ENCODE measurements around the gene CD38. TPM values are rescaled to one million over a fixed set of nuclear protein-coding genes. Genes with fewer than 3 reads are reported as not detected.
"Not testable (repeated sequence)": the region's sequence is repeated elsewhere in the genome, so short reads cannot be mapped to it uniquely, and the experiment has no call there.

Gene CD38
- total RNA-seq, 2 experiments from 2014 or later = 40.3 to 42.1 TPM

- DNase-seq = no peak
- Mint-ChIP-seq H3K27ac (peak overlapping the region; percentile 92), H3K36me3 (peaks cover 6% of the 10 kb centered on the region), H3K9me3 (peaks cover 9% of the 10 kb centered on the region), H3K4me3 (no peak overlapping the region), H3K27me3 (no peaks in the 10 kb centered on the region), H3K4me1 (peaks cover 38% of the 10 kb centered on the region)
Measured at GRCh38 chr4:15753786-15754185, 24.3 kb upstream of the CD38 start.

- Mint-ChIP-seq H3K4me3 (no peak overlapping the region), H3K9me3 (peaks cover 9% of the 10 kb centered on the region), H3K36me3 (peaks cover 6% of the 10 kb centered on the region), H3K27me3 (no peaks in the 10 kb centered on the region), H3K27ac (peak overlapping the region; percentile 92), H3K4me1 (peaks cover 38% of the 10 kb centered on the region)
- peak; percentile 40 for DNase-seq
Measured at GRCh38 chr4:15754323-15754722, 23.8 kb upstream of the CD38 start.

- Mint-ChIP-seq H3K27ac (peak overlapping the region; percentile 92), H3K9me3 (peaks cover 9% of the 10 kb centered on the region), H3K36me3 (peaks cover 6% of the 10 kb centered on the region), H3K27me3 (no peaks in the 10 kb centered on the region), H3K4me1 (peaks cover 38% of the 10 kb centered on the region), H3K4me3 (peak overlapping the region; percentile 69)
- peak; percentile 72 for DNase-seq
Measured at GRCh38 chr4:15755321-15756155, 22.6 kb upstream of the CD38 start.

GRCh38 chr4:15756361-15756861 lies 21.7 kb upstream of the CD38 start:
- H3K36me3 Mint-ChIP-seq = peaks cover 6% of the 10 kb centered on the region
- peaks cover 9% of the 10 kb centered on the region for H3K9me3 Mint-ChIP-seq
- no peaks in the 10 kb centered on the region for H3K27me3 Mint-ChIP-seq
- H3K27ac Mint-ChIP-seq = peak overlapping the region; percentile 92
- peak overlapping the region; percentile 69 for H3K4me3 Mint-ChIP-seq
- peaks cover 38% of the 10 kb centered on the region for H3K4me1 Mint-ChIP-seq
- peak; percentile 80 for DNase-seq

GRCh38 chr4:15757054-15757453 lies 21.1 kb upstream of the CD38 start:
- H3K27ac Mint-ChIP-seq = peak overlapping the region; percentile 92
- no peak for DNase-seq
- H3K36me3 Mint-ChIP-seq = peaks cover 6% of the 10 kb centered on the region
- H3K4me1 Mint-ChIP-seq = peaks cover 38% of the 10 kb centered on the region
- peak overlapping the region; percentile 69 for H3K4me3 Mint-ChIP-seq
- peaks cover 9% of the 10 kb centered on the region for H3K9me3 Mint-ChIP-seq
- no peaks in the 10 kb centered on the region for H3K27me3 Mint-ChIP-seq

GRCh38 chr4:15758294-15758693 lies 19.8 kb upstream of the CD38 start:
- DNase-seq = no peak
- H3K9me3 Mint-ChIP-seq = peaks cover 9% of the 10 kb centered on the region
- H3K4me3 Mint-ChIP-seq = no peak overlapping the region
- H3K27ac Mint-ChIP-seq = no peak overlapping the region
- H3K4me1 Mint-ChIP-seq = peaks cover 41% of the 10 kb centered on the region
- H3K36me3 Mint-ChIP-seq = peaks cover 6% of the 10 kb centered on the region
- H3K27me3 Mint-ChIP-seq = no peaks in the 10 kb centered on the region

GRCh38 chr4:15762460-15762859 lies 15.7 kb upstream of the CD38 start:
- H3K4me1 Mint-ChIP-seq = peaks cover 25% of the 10 kb centered on the region

GRCh38 chr4:15765391-15765790 lies 12.7 kb upstream of the CD38 start:
- Mint-ChIP-seq H3K4me1 (peaks cover 42% of the 10 kb centered on the region), H3K4me3 (no peak overlapping the region), H3K9me3 (peaks cover 4% of the 10 kb centered on the region)

More at GRCh38 chr4:15762460-15762859, 15.7 kb upstream of the CD38 start:
- not testable (repeated sequence) for H3K27me3 Mint-ChIP-seq, H3K27ac Mint-ChIP-seq, H3K9me3 Mint-ChIP-seq, H3K36me3 Mint-ChIP-seq, DNase-seq, H3K4me3 Mint-ChIP-seq

GRCh38 chr4:15765910-15766697 lies 12.0 kb upstream of the CD38 start:
- H3K4me1 Mint-ChIP-seq = peaks cover 47% of the 10 kb centered on the region
- DNase-seq = peak; percentile 39
- peak overlapping the region; percentile 85 for H3K27ac Mint-ChIP-seq

More at GRCh38 chr4:15765391-15765790, 12.7 kb upstream of the CD38 start:
- Mint-ChIP-seq H3K36me3 (peaks cover 10% of the 10 kb centered on the region), H3K27me3 (no peaks in the 10 kb centered on the region), H3K27ac (peak overlapping the region; percentile 85)
- DNase-seq = no peak

GRCh38 chr4:15766821-15767220 lies 11.3 kb upstream of the CD38 start:
- H3K9me3 Mint-ChIP-seq = peaks cover 4% of the 10 kb centered on the region
- H3K4me3 Mint-ChIP-seq = peak overlapping the region; percentile 35
- DNase-seq = no peak
- peak overlapping the region; percentile 85 for H3K27ac Mint-ChIP-seq
- no peaks in the 10 kb centered on the region for H3K27me3 Mint-ChIP-seq
- peaks cover 54% of the 10 kb centered on the region for H3K4me1 Mint-ChIP-seq
- H3K36me3 Mint-ChIP-seq = peaks cover 12% of the 10 kb centered on the region

More at GRCh38 chr4:15765910-15766697, 12.0 kb upstream of the CD38 start:
- Mint-ChIP-seq H3K9me3 (peaks cover 4% of the 10 kb centered on the region), H3K27me3 (no peaks in the 10 kb centered on the region), H3K4me3 (no peak overlapping the region), H3K36me3 (peaks cover 12% of the 10 kb centered on the region)

GRCh38 chr4:15769202-15769601 lies 8.9 kb upstream of the CD38 start:
- Mint-ChIP-seq H3K4me3 (no peak overlapping the region), H3K27ac (peak overlapping the region; percentile 68), H3K36me3 (peaks cover 17% of the 10 kb centered on the region), H3K9me3 (no peaks in the 10 kb centered on the region), H3K4me1 (peaks cover 69% of the 10 kb centered on the region), H3K27me3 (peaks cover 6% of the 10 kb centered on the region)
- no peak for DNase-seq

- DNase-seq = peak; percentile 44
- Mint-ChIP-seq H3K4me1 (peaks cover 60% of the 10 kb centered on the region), H3K4me3 (peak overlapping the region; percentile 45), H3K27me3 (peaks cover 14% of the 10 kb centered on the region), H3K36me3 (peaks cover 11% of the 10 kb centered on the region), H3K27ac (peak overlapping the region; percentile 72), H3K9me3 (no peaks in the 10 kb centered on the region)
Measured at GRCh38 chr4:15771216-15772058, 6.7 kb upstream of the CD38 start.

- H3K4me1 Mint-ChIP-seq = peaks cover 59% of the 10 kb centered on the region
- no peak overlapping the region for H3K4me3 Mint-ChIP-seq
- H3K9me3 Mint-ChIP-seq = no peaks in the 10 kb centered on the region
- peaks cover 8% of the 10 kb centered on the region for H3K36me3 Mint-ChIP-seq
- peak overlapping the region; percentile 2 for H3K27ac Mint-ChIP-seq
- DNase-seq = no peak
- H3K27me3 Mint-ChIP-seq = peaks cover 14% of the 10 kb centered on the region
Measured at GRCh38 chr4:15774020-15774420, 4.1 kb upstream of the CD38 start.

GRCh38 chr4:15776871-15777648 lies 1.1 kb upstream of the CD38 start:
- Mint-ChIP-seq H3K4me3 (no peak overlapping the region), H3K9me3 (no peaks in the 10 kb centered on the region), H3K36me3 (peaks cover 33% of the 10 kb centered on the region), H3K27me3 (peaks cover 14% of the 10 kb centered on the region), H3K4me1 (peaks cover 59% of the 10 kb centered on the region), H3K27ac (no peak overlapping the region)
- DNase-seq = no peak

Data from activated naive CD8-positive, alpha-beta T cell treated with anti-CD3 and anti-CD28 coated beads for 36 hours (primary cell).